Smooth muscle cell (in vitro differentiated cells): ENCODE data around the gene RNF207. TPM values are rescaled to one million over a fixed set of nuclear protein-coding genes. Genes with fewer than 3 reads are reported as not detected.

Experiments used
- DNase-seq: peaks from one replicate; lab custom pipeline; 2025; ENCODE audit not compliant: unreplicated experiment; lab: John Stamatoyannopoulos, UW
- H2AFZ ChIP-seq: fragments of 200-600 bp; sonication (generic); 2 replicates; pipeline ENCODE4 v1.6.0; 2016; ENCODE audit warnings: antibody characterized with exemption, low read depth, mild to moderate bottlenecking
- H3F3A ChIP-seq: fragments of 200-600 bp; sonication (generic); 2 replicates; pipeline ENCODE4 v1.6.0; 2017; ENCODE audit warnings: antibody characterized with exemption, low read depth
- H3K27ac ChIP-seq: fragments of 200-600 bp; sonication (generic); 2 replicates; pipeline ENCODE4 v1.5.1; 2016; ENCODE audit warnings: low read depth, mild to moderate bottlenecking
- H3K27me3 ChIP-seq: fragments of 200-600 bp; sonication (generic); 2 replicates; pipeline ENCODE4 v1.6.1; 2016; ENCODE audit warnings: low read depth, mild to moderate bottlenecking
- H3K36me3 ChIP-seq: fragments of 200-600 bp; sonication (generic); 2 replicates; pipeline ENCODE4 v1.5.1; 2016; ENCODE audit warnings: low read depth
- H3K4me1 ChIP-seq: fragments of 200-600 bp; sonication (generic); 2 replicates; pipeline ENCODE4 v1.5.1; 2016; ENCODE audit warnings: low read depth
- H3K4me2 ChIP-seq: fragments of 200-600 bp; sonication (generic); 2 replicates; pipeline ENCODE4 v1.6.0; 2016; ENCODE audit warnings: mild to moderate bottlenecking
- H3K4me3 ChIP-seq: fragments of 200-600 bp; sonication (generic); 2 replicates; pipeline ENCODE4 v1.5.1; 2016; ENCODE audit warnings: mild to moderate bottlenecking
- H3K79me2 ChIP-seq: fragments of 200-600 bp; sonication (generic); 2 replicates; pipeline ENCODE4 v1.6.0; 2016; ENCODE audit warnings: low read depth, mild to moderate bottlenecking
- H3K9ac ChIP-seq: fragments of 200-600 bp; sonication (generic); 2 replicates; pipeline ENCODE4 v1.6.0; 2016; ENCODE audit warnings: low read depth
- H3K9me3 ChIP-seq: fragments of 200-600 bp; sonication (generic); replicated peaks from 2 replicates; pipeline ENCODE4 v1.5.1; 2016; ENCODE audit warnings: low read depth
- H4K20me1 ChIP-seq: fragments of 200-600 bp; sonication (generic); 2 replicates; pipeline ENCODE4 v1.6.0; 2016; ENCODE audit warnings: low read depth
- CTCF ChIP-seq: fragments of 200-600 bp; sonication (generic); IDR thresholded peaks from 2 replicates; pipeline ENCODE4 v1.5.1; 2017; ENCODE audit warnings: borderline replicate concordance, mild to moderate bottlenecking, antibody characterized with exemption; ENCODE audit not compliant: insufficient read depth, poor library complexity, severe bottlenecking
- WGBS: methylation state at CpG from one replicate; pipeline ENCODE4 v1.1.7; 2016; ENCODE audit warnings: low lambda C conversion rate; 5-methylcytosine and 5-hydroxymethylcytosine counted together
- polyA plus RNA-seq: library from polyadenylated mRNA; unstranded; fragments of >200 nt; fragmentation: Nextera tagmentation; extraction: Ambion mirVana; gene quantifications from 2 replicates; pipeline ENCODE4 v1.2.1, GENCODE V29; 2016
- total RNA-seq: library from RNA; depleted of rRNA; stranded (reverse); fragments of >200 nt; gene quantifications from 2 replicates; pipeline ENCODE4 v1.2.3, GENCODE V29; 2014

Gene RNF207
- total and polyA plus RNA-seq, 2 experiments from 2014 or later: 1.8 to 2.0 TPM

GRCh38 chr1:6185635-6186382, 20.1 kb upstream of the RNF207 start:
- Histone ChIP-seq H3K36me3 (peaks cover 16% of the 10 kb centered on the region), H3K27me3 (peaks cover 20% of the 10 kb centered on the region), H3K4me2 (no peak overlapping the region), H2AFZ (no peak overlapping the region), H3K79me2 (peaks cover 18% of the 10 kb centered on the region), H3K4me3 (no peak overlapping the region), H3F3A (peaks cover 14% of the 10 kb centered on the region), H3K4me1 (peaks cover 6% of the 10 kb centered on the region), H3K27ac (no peak overlapping the region), H3K9ac (no peak overlapping the region), H3K9me3 (no peaks in the 10 kb centered on the region), H4K20me1 (peaks cover 97% of the 10 kb centered on the region)
- DNase-seq: no peak
- TF ChIP-seq CTCF: peak; percentile 49
- WGBS: 77% methylated on average over 10 of the region's 10 CpGs

GRCh38 chr1:6188466-6188865, 17.5 kb upstream of the RNF207 start:
- 96% methylated on average over 8 of the region's 8 CpGs for WGBS
- H3K4me1 ChIP-seq: no peaks in the 10 kb centered on the region
- DNase-seq: no peak
- peaks cover 14% of the 10 kb centered on the region for H3F3A ChIP-seq
- no peaks in the 10 kb centered on the region for H3K9me3 ChIP-seq
- no peak overlapping the region for H3K4me3 ChIP-seq
- H3K9ac ChIP-seq: no peak overlapping the region
- no peak overlapping the region for H3K27ac ChIP-seq
- H3K79me2 ChIP-seq: peaks cover 23% of the 10 kb centered on the region
- no peak for TF ChIP-seq CTCF
- H4K20me1 ChIP-seq: peaks cover 93% of the 10 kb centered on the region
- H3K36me3 ChIP-seq: peaks cover 17% of the 10 kb centered on the region
- H2AFZ ChIP-seq: no peak overlapping the region
- H3K4me2 ChIP-seq: no peak overlapping the region
- no peaks in the 10 kb centered on the region for H3K27me3 ChIP-seq

GRCh38 chr1:6191968-6192367, 14.0 kb upstream of the RNF207 start:
- no peaks in the 10 kb centered on the region for H3K9me3 ChIP-seq
- H3K4me3 ChIP-seq: no peak overlapping the region
- H3K9ac ChIP-seq: no peak overlapping the region
- H3K36me3 ChIP-seq: peaks cover 22% of the 10 kb centered on the region
- DNase-seq: no peak
- no peaks in the 10 kb centered on the region for H3K27me3 ChIP-seq
- 100% methylated on average over 1 of the region's 1 CpG for WGBS
- peaks cover under 1% of the 10 kb centered on the region for H3F3A ChIP-seq
- no peak overlapping the region for H3K4me2 ChIP-seq
- H3K4me1 ChIP-seq: no peaks in the 10 kb centered on the region
- no peak overlapping the region for H2AFZ ChIP-seq
- TF ChIP-seq CTCF: no peak
- no peak overlapping the region for H3K27ac ChIP-seq
- H3K79me2 ChIP-seq: peaks cover 56% of the 10 kb centered on the region
- H4K20me1 ChIP-seq: peaks cover 96% of the 10 kb centered on the region
